CD4-positive, alpha-beta T cell treated with Interleukin-15 for 4 hours (primary cell): ENCODE data around the gene CALCA.

Experiments
- DNase-seq: peaks from one replicate; pipeline ENCODE4 v3.0.0-alpha.2; 2020; ENCODE audit warnings: low spot score

CALCA gene

GRCh38 chr11:14942745-14943144, 29.4 kb downstream of the CALCA start:
- no peak for DNase-seq

GRCh38 chr11:14938936-14939335, 33.2 kb downstream of the CALCA start:
- DNase-seq, result no peak

GRCh38 chr11:14934641-14935351, 37.4 kb downstream of the CALCA start:
- DNase-seq, result no peak

GRCh38 chr11:14932447-14932846, 39.7 kb downstream of the CALCA start:
- DNase-seq, result no peak

- DNase-seq, result no peak
Measured at GRCh38 chr11:14930369-14930768, 41.8 kb downstream of the CALCA start.

- DNase-seq, result no peak
Measured at GRCh38 chr11:14927146-14927545, 45.0 kb downstream of the CALCA start.

- no peak for DNase-seq
Measured at GRCh38 chr11:14924318-14924717, 47.8 kb downstream of the CALCA start.
